Effector memory CD4-positive, alpha-beta T cell (primary cell): ENCODE results near the gene ITGA11.

Experiments
- DNase-seq, 3 donors: peaks; one replicate each; pipeline ENCODE4 v3.0.0-alpha.2; 2020
- H3K27ac ChIP-seq: 2 replicates; pipeline ENCODE4 v1.7.0; 2013; ENCODE audit warnings: mild to moderate bottlenecking, low read length, moderate library complexity; ENCODE audit not compliant: insufficient read depth, poor library complexity, severe bottlenecking
- H3K27me3 ChIP-seq: replicated peaks from 2 replicates; pipeline ENCODE4 v1.7.0; 2013; ENCODE audit warnings: mild to moderate bottlenecking, low read length; ENCODE audit not compliant: insufficient read depth, control insufficient read depth, poor library complexity, severe bottlenecking
- H3K36me3 ChIP-seq: 2 replicates; pipeline ENCODE4 v1.7.0; 2013; ENCODE audit warnings: mild to moderate bottlenecking, low read length, moderate library complexity; ENCODE audit not compliant: control insufficient read depth, insufficient read depth
- H3K4me1 ChIP-seq: 2 replicates; pipeline ENCODE4 v1.7.0; 2013; ENCODE audit warnings: low read length, mild to moderate bottlenecking; ENCODE audit not compliant: control insufficient read depth, insufficient read depth, poor library complexity, severe bottlenecking
- H3K4me3 ChIP-seq: 2 replicates; pipeline ENCODE4 v1.7.0; 2013; ENCODE audit warnings: low read length, low read depth, mild to moderate bottlenecking; ENCODE audit not compliant: insufficient read depth, poor library complexity, severe bottlenecking
- H3K9me3 ChIP-seq: 2 replicates; pipeline ENCODE4 v1.7.0; 2013; ENCODE audit warnings: mild to moderate bottlenecking, low read length, moderate library complexity; ENCODE audit not compliant: control insufficient read depth

ITGA11 gene

GRCh38 chr15:68307131-68307928 is 124.6 kb downstream of the ITGA11 start:
- peaks cover 4% of the 10 kb centered on the region for H3K4me1 ChIP-seq
- H3K27ac ChIP-seq = no peak overlapping the region
- DNase-seq = no peak
- H3K27me3 ChIP-seq = no peaks in the 10 kb centered on the region
- no peaks in the 10 kb centered on the region for H3K9me3 ChIP-seq
- H3K36me3 ChIP-seq = no peaks in the 10 kb centered on the region
- H3K4me3 ChIP-seq = no peak overlapping the region

- Histone ChIP-seq H3K4me3 (no peak overlapping the region), H3K9me3 (no peaks in the 10 kb centered on the region), H3K27ac (no peak overlapping the region), H3K4me1 (peaks cover 4% of the 10 kb centered on the region), H3K27me3 (no peaks in the 10 kb centered on the region), H3K36me3 (no peaks in the 10 kb centered on the region)
- DNase-seq = no peak
Measured at GRCh38 chr15:68305420-68305871, 126.5 kb downstream of the ITGA11 start.

GRCh38 chr15:68304589-68305337 is 127.2 kb downstream of the ITGA11 start:
- no peaks in the 10 kb centered on the region for H3K27me3 ChIP-seq
- no peak for DNase-seq
- peaks cover 5% of the 10 kb centered on the region for H3K4me1 ChIP-seq
- no peak overlapping the region for H3K27ac ChIP-seq
- no peaks in the 10 kb centered on the region for H3K9me3 ChIP-seq
- H3K36me3 ChIP-seq = no peaks in the 10 kb centered on the region
- no peak overlapping the region for H3K4me3 ChIP-seq

- no peak overlapping the region for H3K4me3 ChIP-seq
- no peaks in the 10 kb centered on the region for H3K36me3 ChIP-seq
- H3K27me3 ChIP-seq = no peaks in the 10 kb centered on the region
- no peak overlapping the region for H3K27ac ChIP-seq
- no peak for DNase-seq
- peaks cover 11% of the 10 kb centered on the region for H3K4me1 ChIP-seq
- no peaks in the 10 kb centered on the region for H3K9me3 ChIP-seq
Measured at GRCh38 chr15:68303560-68304436, 128.2 kb downstream of the ITGA11 start.

- peaks cover 11% of the 10 kb centered on the region for H3K4me1 ChIP-seq
- DNase-seq = no peak
- H3K4me3 ChIP-seq = no peak overlapping the region
- H3K27ac ChIP-seq = no peak overlapping the region
- no peaks in the 10 kb centered on the region for H3K9me3 ChIP-seq
- H3K27me3 ChIP-seq = no peaks in the 10 kb centered on the region
- H3K36me3 ChIP-seq = no peaks in the 10 kb centered on the region
Measured at GRCh38 chr15:68303134-68303533, 128.8 kb downstream of the ITGA11 start.

GRCh38 chr15:68302729-68303128 is 129.2 kb downstream of the ITGA11 start:
- no peaks in the 10 kb centered on the region for H3K27me3 ChIP-seq
- H3K4me3 ChIP-seq = no peak overlapping the region
- peaks cover 11% of the 10 kb centered on the region for H3K4me1 ChIP-seq
- H3K36me3 ChIP-seq = no peaks in the 10 kb centered on the region
- no peak for DNase-seq
- no peaks in the 10 kb centered on the region for H3K9me3 ChIP-seq
- no peak overlapping the region for H3K27ac ChIP-seq

- Histone ChIP-seq H3K4me1 (peaks cover 8% of the 10 kb centered on the region), H3K36me3 (no peaks in the 10 kb centered on the region), H3K4me3 (no peak overlapping the region), H3K27me3 (no peaks in the 10 kb centered on the region), H3K27ac (no peak overlapping the region), H3K9me3 (no peaks in the 10 kb centered on the region)
- DNase-seq = no peak
Measured at GRCh38 chr15:68301301-68301700, 130.7 kb downstream of the ITGA11 start.

- DNase-seq = no peak
- no peak overlapping the region for H3K27ac ChIP-seq
- H3K4me1 ChIP-seq = peaks cover 7% of the 10 kb centered on the region
- H3K4me3 ChIP-seq = no peak overlapping the region
- H3K36me3 ChIP-seq = no peaks in the 10 kb centered on the region
- no peaks in the 10 kb centered on the region for H3K27me3 ChIP-seq
- no peaks in the 10 kb centered on the region for H3K9me3 ChIP-seq
Measured at GRCh38 chr15:68300115-68300940, 131.6 kb downstream of the ITGA11 start.

GRCh38 chr15:68299436-68299835 is 132.5 kb downstream of the ITGA11 start:
- Histone ChIP-seq H3K4me1 (peaks cover 7% of the 10 kb centered on the region), H3K27me3 (no peaks in the 10 kb centered on the region), H3K9me3 (no peaks in the 10 kb centered on the region), H3K27ac (peak overlapping the region; percentile 3), H3K36me3 (no peaks in the 10 kb centered on the region), H3K4me3 (no peak overlapping the region)
- no peak for DNase-seq
